HepG2 (cell line): ENCODE measurements around the gene HTR1B. TPM values are rescaled to one million over a fixed set of nuclear protein-coding genes. Genes with fewer than 3 reads are reported as not detected.

Source experiments
- ATAC-seq: fragments of 200-7000 bp; cut with Tn5 transposase; 3 replicates; pipeline ENCODE4 v1.9.1; 2020; ENCODE audit warnings: mild to moderate bottlenecking, moderate library complexity
- BruUV-seq: library from RNA; stranded (reverse); fragments of 400-500 nt; replicated peaks from 2 replicates; lab custom pipeline; 2021; lab: Mats Ljungman, UMichigan
- CTCF ChIA-PET: fragments of 300-600 bp; formaldehyde crosslinking; extraction: SDS; loops from one replicate; lab custom pipeline; 2021; ENCODE audit warnings: low total read pairs, inconsistent platforms, low intra/inter-chr PET ratio; lab: Yijun Ruan, JAX
- POLR2A ChIA-PET: fragments of 350-600 bp; sonication (Branson Sonifier 250); formaldehyde crosslinking; loops from one replicate; lab custom pipeline; 2020; ENCODE audit warnings: antibody characterized with exemption, inconsistent platforms; lab: Yijun Ruan, JAX
- DNase-seq: peaks from one replicate; pipeline ENCODE4 v3.0.0-alpha.2; 2015; ENCODE audit warnings: low spot score
- FAIRE-seq: peaks from 3 replicates; lab custom pipeline; 2011; peaks lifted over from hg19 to GRCh38; lab: Jason Lieb, UNC
- H2AFZ ChIP-seq: one replicate; pipeline ENCODE4 v1.6.1; 2011; ENCODE audit warnings: low read length, inconsistent platforms
- H3K27ac ChIP-seq: fragments of 300-600 bp; 3 replicates; pipeline ENCODE4 v1.8.0; 2011; ENCODE audit warnings: mixed run types, mild to moderate bottlenecking, mixed read lengths, low read length, inconsistent platforms; ENCODE audit not compliant: insufficient read depth; ENCODE audit errors: extremely low read length
- H3K27me3 ChIP-seq, 2 experiments: fragments of 200-600 bp in 1 of 2; 2 replicates in 1 of 2; 3 replicates in 1 of 2; pipeline versions ENCODE4 v1.6.0 to v1.8.0; 2011; ENCODE audit warnings: low read length in 2 of 2, mild to moderate bottlenecking in 2 of 2, moderate library complexity in 2 of 2, inconsistent platforms in 1 of 2; ENCODE audit not compliant: insufficient read depth in 2 of 2, control insufficient read depth in 1 of 2
- H3K36me3 ChIP-seq, 2 experiments: fragments of 200-600 bp in 1 of 2; replicated peaks in 1 of 2; 2 replicates in 1 of 2; 3 replicates in 1 of 2; pipeline versions ENCODE4 v1.5.1 to v1.8.0; 2011; ENCODE audit warnings: low read length in 2 of 2, inconsistent platforms in 1 of 2; ENCODE audit not compliant: insufficient read depth in 2 of 2, control insufficient read depth in 1 of 2
- H3K4me1 ChIP-seq: 2 replicates; pipeline ENCODE4 v1.5.1; 2012; ENCODE audit warnings: low read length, inconsistent platforms; ENCODE audit not compliant: insufficient read depth
- H3K4me2 ChIP-seq: 2 replicates; pipeline ENCODE4 v1.6.0; 2011; ENCODE audit warnings: low read depth, low read length, inconsistent platforms
- H3K4me3 ChIP-seq, 3 experiments: fragments of 200-600 bp in 1 of 3; sonication (generic), shearing (Covaris generic) in 1 of 3; replicated peaks in 1 of 3; 2 replicates each; pipeline ENCODE4 v1.5.1; 2011 to 2016; ENCODE audit warnings: low read length in 3 of 3, inconsistent platforms in 2 of 3, low read depth in 2 of 3, mild to moderate bottlenecking in 2 of 3, control low read depth in 1 of 3, mixed read lengths in 1 of 3; ENCODE audit not compliant: insufficient read depth in 1 of 3
- H3K79me2 ChIP-seq: one replicate; pipeline ENCODE4 v1.6.1; 2011; ENCODE audit warnings: low read length, inconsistent platforms; ENCODE audit not compliant: insufficient read depth
- H3K9ac ChIP-seq: 2 replicates; pipeline ENCODE4 v1.6.0; 2011; ENCODE audit warnings: mild to moderate bottlenecking, low read depth, low read length, inconsistent platforms; ENCODE audit not compliant: insufficient read depth
- H3K9me3 ChIP-seq: 2 replicates; pipeline ENCODE4 v1.5.1; 2012; ENCODE audit warnings: mild to moderate bottlenecking, low read length
- H4K20me1 ChIP-seq: 2 replicates; pipeline ENCODE4 v1.6.0; 2011; ENCODE audit warnings: inconsistent platforms, mild to moderate bottlenecking, low read length, moderate library complexity; ENCODE audit not compliant: insufficient read depth
- HNRNPLL ChIP-seq: fragments of 200-400 bp; formaldehyde crosslinking; IDR thresholded peaks from 2 replicates; pipeline ENCODE4 v1.6.1; 2017; ENCODE audit warnings: mild to moderate bottlenecking, low read depth, low read length; ENCODE audit not compliant: poor library complexity, severe bottlenecking
- KLF15 ChIP-seq: sonication (generic); formaldehyde crosslinking; IDR thresholded peaks from 2 replicates; pipeline ENCODE4 v1.8.1; 2023; ENCODE audit warnings: borderline replicate concordance, mild to moderate bottlenecking, inconsistent platforms, missing genetic modification reagents, mixed read lengths
- SOX6 ChIP-seq, 2 experiments: fragments of 450-650 bp in 1 of 2; sonication (generic) in 1 of 2; formaldehyde crosslinking in 1 of 2; IDR thresholded peaks; 2 replicates each; pipeline versions ENCODE4 v1.4.0 to v1.6.1; 2017 to 2020; ENCODE audit warnings: antibody characterized with exemption in 1 of 2, mild to moderate bottlenecking in 1 of 2, missing genetic modification reagents in 1 of 2
- SP4 ChIP-seq: sonication (generic); formaldehyde crosslinking; IDR thresholded peaks from 2 replicates; pipeline ENCODE4 v1.8.1; 2023; ENCODE audit warnings: mild to moderate bottlenecking, missing genetic modification reagents
- ZBTB40 ChIP-seq, 2 experiments: fragments of 450-650 bp in 1 of 2; sonication (generic) in 1 of 2; formaldehyde crosslinking in 1 of 2; IDR thresholded peaks; 2 replicates each; pipeline versions ENCODE4 v1.6.1 to v1.8.0; 2016 to 2022; ENCODE audit warnings: antibody characterized with exemption in 1 of 2, mild to moderate bottlenecking in 1 of 2, missing genetic modification reagents in 1 of 2
- ZFAT ChIP-seq: sonication (generic); formaldehyde crosslinking; conservative IDR thresholded peaks from 2 replicates; pipeline ENCODE4 v1.8.1; 2023; ENCODE audit warnings: missing genetic modification reagents, inconsistent platforms
- WGBS: methylation state at CpG from one replicate; pipeline ENCODE4 v1.1.6; 2017; ENCODE audit warnings: low lambda C conversion rate; 5-methylcytosine and 5-hydroxymethylcytosine counted together
- in situ Hi-C: cut with HindIII; loops from 2 replicates; pipeline ENCODE4 v1.10.0; 2017; ENCODE audit warnings: low pct_unique_long_range_greater_than_20kb; ENCODE audit not compliant: extremely low pct_ligation_motif_present
- intact Hi-C: fragments of 100-400 bp; cut with micrococcal nuclease; formaldehyde crosslinking; loops from one replicate; pipeline ENCODE4 v1.10.0; 2022; ENCODE audit not compliant: unreplicated experiment
- polyA plus RNA-seq, 8 experiments: library from polyadenylated mRNA; depleted of rRNA in 3 of 8; stranded (reverse) in 7 of 8; unstranded in 1 of 8; fragments of >200 nt; fragmentation: Illumina TruSeq in 4 of 8; extraction: Trizol in 4 of 8; gene quantifications; 2 replicates each; pipeline versions ENCODE4 v1.2.1 to v1.2.3, GENCODE V29; 2011 to 2016; ENCODE audit warnings: low read depth in 4 of 8, missing spikeins in 1 of 8, mixed read lengths in 1 of 8; ENCODE audit not compliant: insufficient read depth in 1 of 8
- total RNA-seq, 5 experiments: library from RNA; depleted of rRNA; stranded (reverse); fragments of >200 nt; fragmentation: Illumina TruSeq; extraction: Trizol; gene quantifications; 2 replicates each; pipeline ENCODE4 v1.2.3, GENCODE V29; 2016; ENCODE audit warnings: low read depth in 1 of 5
- TF ChIP-seq, protein P1 (sequence below): sonication (generic); formaldehyde crosslinking; IDR thresholded peaks from 2 replicates; pipeline ENCODE4 v1.9.0; 2021; ENCODE audit warnings: missing genetic modification reagents, mild to moderate bottlenecking, borderline replicate concordance

Gene HTR1B
- total and polyA plus RNA-seq, 2 of the 13 experiments (the other 11 are each of a cell fraction or from before 2014, with no cell fraction given): not detected

- no TSS peak for BruUV-seq
- Histone ChIP-seq H3K9ac (no peak overlapping the region), H3K27me3 (no peaks in the 10 kb centered on the region), H3K4me1 (no peaks in the 10 kb centered on the region), H4K20me1 (no peaks in the 10 kb centered on the region), H3K9me3 (no peaks in the 10 kb centered on the region), H3K4me2 (no peak overlapping the region), H3K79me2 (no peaks in the 10 kb centered on the region), H2AFZ (no peak overlapping the region), H3K27ac (no peak overlapping the region), H3K4me3 (no peak overlapping the region), H3K36me3 (no peaks in the 10 kb centered on the region)
- intact Hi-C loops (no loop called here), in situ Hi-C loops (no loop called here)
- 1% methylated on average over 2 of the region's 2 CpGs for WGBS
- ChIA-PET CTCF (no interaction called here), POLR2A (no interaction called here)
- TF ChIP-seq ZBTB40 (IDR thresholded peaks at IDR 0.05): no peak
- TF ChIP-seq ZBTB40 (CRISPR knock-in tag; IDR thresholded peaks at IDR 0.05): no peak
- no peak for TF ChIP-seq KLF15 (CRISPR knock-in tag)
- TF ChIP-seq SP4 (CRISPR knock-in tag): no peak
- TF ChIP-seq HNRNPLL: no peak
- TF ChIP-seq, protein P1, sequence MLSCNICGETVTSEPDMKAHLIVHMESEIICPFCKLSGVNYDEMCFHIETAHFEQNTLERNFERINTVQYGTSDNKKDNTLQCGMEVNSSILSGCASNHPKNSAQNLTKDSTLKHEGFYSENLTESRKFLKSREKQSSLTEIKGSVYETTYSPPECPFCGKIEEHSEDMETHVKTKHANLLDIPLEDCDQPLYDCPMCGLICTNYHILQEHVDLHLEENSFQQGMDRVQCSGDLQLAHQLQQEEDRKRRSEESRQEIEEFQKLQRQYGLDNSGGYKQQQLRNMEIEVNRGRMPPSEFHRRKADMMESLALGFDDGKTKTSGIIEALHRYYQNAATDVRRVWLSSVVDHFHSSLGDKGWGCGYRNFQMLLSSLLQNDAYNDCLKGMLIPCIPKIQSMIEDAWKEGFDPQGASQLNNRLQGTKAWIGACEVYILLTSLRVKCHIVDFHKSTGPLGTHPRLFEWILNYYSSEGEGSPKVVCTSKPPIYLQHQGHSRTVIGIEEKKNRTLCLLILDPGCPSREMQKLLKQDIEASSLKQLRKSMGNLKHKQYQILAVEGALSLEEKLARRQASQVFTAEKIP: no peak
- no peak for TF ChIP-seq ZFAT (CRISPR knock-in tag)
- no peak for TF ChIP-seq SOX6 (IDR thresholded peaks at IDR 0.05)
- TF ChIP-seq SOX6 (CRISPR knock-in tag; IDR thresholded peaks at IDR 0.05): no peak
- FAIRE-seq (no peak), ATAC-seq (no peak), DNase-seq (no peak)
Measured at GRCh38 chr6:77415706-77416105, 47.6 kb downstream of the HTR1B start.
